Breast epithelium (tissue), 3 donors: ENCODE data around the gene RHBDL3.

Source experiments
- POLR2A ChIP-seq: fragments of 450-650 bp; IDR thresholded peaks from one replicate; pipeline ENCODE4 v1.6.1; 2016; ENCODE audit warnings: antibody characterized with exemption, mild to moderate bottlenecking, moderate library complexity
- POLR2AphosphoS5 ChIP-seq, 3 donors: sonication (generic); formaldehyde crosslinking; IDR thresholded peaks; one replicate each; pipeline ENCODE4 v1.6.1; 2017; ENCODE audit warnings: antibody characterized with exemption in 3 of 3
- TF ChIP-seq, protein P1 (sequence below), 3 donors: fragments of 450-650 bp; IDR thresholded peaks; one replicate each; pipeline ENCODE4 v1.5.1; 2016 to 2017; ENCODE audit warnings: antibody characterized with exemption in 3 of 3, mild to moderate bottlenecking in 3 of 3, moderate library complexity in 3 of 3

DNA sequence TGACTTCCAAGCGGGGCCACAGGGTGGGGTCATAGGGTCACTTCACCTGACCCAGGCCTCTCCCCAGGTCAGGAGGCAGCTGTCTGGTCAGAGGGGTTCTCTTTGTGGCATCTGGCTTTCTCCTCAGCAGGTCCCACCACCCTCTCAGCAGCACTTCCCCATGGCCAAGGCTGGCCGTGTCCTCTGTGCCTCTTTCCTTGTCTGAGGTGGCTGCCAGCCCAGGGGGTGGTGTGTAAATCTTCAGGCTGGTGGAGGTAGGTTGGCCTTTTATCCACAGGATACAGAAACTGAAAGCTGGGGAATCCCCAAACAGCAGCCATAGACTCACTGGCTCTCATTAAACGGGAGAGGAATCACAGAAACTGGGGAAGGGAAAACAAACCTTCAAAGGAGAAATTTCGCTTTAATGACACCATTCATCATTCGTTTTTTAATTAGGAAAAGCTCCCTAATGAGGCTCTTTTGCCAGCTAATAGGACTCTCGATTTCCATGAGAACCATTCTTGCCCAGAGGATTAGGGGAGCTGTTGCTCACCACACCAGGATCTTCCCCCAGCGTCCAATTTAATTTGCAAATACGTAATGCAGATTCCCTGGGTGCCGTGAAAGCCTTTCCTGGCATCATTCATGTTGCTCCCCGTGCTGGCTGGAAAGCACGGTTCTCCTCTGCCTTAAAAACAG is 58.3 kb downstream of the RHBDL3 start:
- TF ChIP-seq POLR2A (no peak), POLR2AphosphoS5 (IDR thresholded peaks at IDR 0.05) (no peak)
- TF ChIP-seq, protein P1, sequence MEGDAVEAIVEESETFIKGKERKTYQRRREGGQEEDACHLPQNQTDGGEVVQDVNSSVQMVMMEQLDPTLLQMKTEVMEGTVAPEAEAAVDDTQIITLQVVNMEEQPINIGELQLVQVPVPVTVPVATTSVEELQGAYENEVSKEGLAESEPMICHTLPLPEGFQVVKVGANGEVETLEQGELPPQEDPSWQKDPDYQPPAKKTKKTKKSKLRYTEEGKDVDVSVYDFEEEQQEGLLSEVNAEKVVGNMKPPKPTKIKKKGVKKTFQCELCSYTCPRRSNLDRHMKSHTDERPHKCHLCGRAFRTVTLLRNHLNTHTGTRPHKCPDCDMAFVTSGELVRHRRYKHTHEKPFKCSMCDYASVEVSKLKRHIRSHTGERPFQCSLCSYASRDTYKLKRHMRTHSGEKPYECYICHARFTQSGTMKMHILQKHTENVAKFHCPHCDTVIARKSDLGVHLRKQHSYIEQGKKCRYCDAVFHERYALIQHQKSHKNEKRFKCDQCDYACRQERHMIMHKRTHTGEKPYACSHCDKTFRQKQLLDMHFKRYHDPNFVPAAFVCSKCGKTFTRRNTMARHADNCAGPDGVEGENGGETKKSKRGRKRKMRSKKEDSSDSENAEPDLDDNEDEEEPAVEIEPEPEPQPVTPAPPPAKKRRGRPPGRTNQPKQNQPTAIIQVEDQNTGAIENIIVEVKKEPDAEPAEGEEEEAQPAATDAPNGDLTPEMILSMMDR (IDR thresholded peaks at IDR 0.05) = no peak
